Measurements from ENCODE around the gene LRP5. TPM values are rescaled to one million over a fixed set of nuclear protein-coding genes. Genes with fewer than 3 reads are reported as not detected.

Gene LRP5
- total RNA-seq, 1 experiment from 2014 or later = 129 TPM

DNA sequence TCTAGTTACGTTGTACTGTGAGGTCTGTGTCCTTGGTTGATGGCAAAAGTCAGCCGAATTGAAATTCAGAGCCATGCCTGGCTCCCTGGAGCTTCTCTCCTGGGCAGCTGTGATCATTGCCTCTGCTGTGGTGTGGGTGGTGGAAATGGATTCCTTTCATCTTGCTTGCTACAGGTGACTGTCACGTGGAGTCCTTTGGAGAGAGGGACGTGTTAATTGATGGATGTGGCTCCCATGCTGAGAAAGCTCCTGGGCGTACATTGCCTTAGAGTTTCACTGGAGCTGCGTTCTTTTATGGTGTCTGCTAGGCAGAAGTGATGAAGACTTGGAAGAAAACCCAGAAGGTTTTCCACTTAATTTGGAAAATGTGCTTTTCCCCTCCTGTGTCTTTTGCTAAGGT is 106.3 kb downstream of the LRP5 start:
- H2AFZ ChIP-seq = no peak overlapping the region
- ChIA-PET CTCF (no interaction called here), POLR2A (ENCODE audit: unreplicated experiment) (interaction anchor here (0.7 kb wide), 1 partner anchor 13 kb away, joined by 3 read pairs; no protein-coding TSS in a partner anchor)
- H3K4me1 ChIP-seq (replicated peaks; ENCODE audit: insufficient read depth) = no peaks in the 10 kb centered on the region
- 0 out of 2 replicates have a peak, but pooled peaks cover 2% of the 10 kb centered on the region for H3F3A ChIP-seq (ENCODE audit: insufficient read depth, low read depth)
- no TSS peak for BruUV-seq (replicated peaks)
- no peak for DNase-seq
- H3K27me3 ChIP-seq (ENCODE audit: insufficient read depth, low read depth) = no peaks in the 10 kb centered on the region
- intact Hi-C loops (cut with micrococcal nuclease; ENCODE audit: unreplicated experiment) = no loop called here
- H3K4me2 ChIP-seq = no peak overlapping the region
- H3K36me3 ChIP-seq (ENCODE audit: low read depth) = peaks cover 12% of the 10 kb centered on the region
- H3K4me3 ChIP-seq = no peak overlapping the region
- no peaks in the 10 kb centered on the region for H3K9me3 ChIP-seq (ENCODE audit: insufficient read depth, low read depth)
- no peaks in the 10 kb centered on the region for H3K9me2 ChIP-seq (ENCODE audit: insufficient read depth)
- TF ChIP-seq, protein P1, sequence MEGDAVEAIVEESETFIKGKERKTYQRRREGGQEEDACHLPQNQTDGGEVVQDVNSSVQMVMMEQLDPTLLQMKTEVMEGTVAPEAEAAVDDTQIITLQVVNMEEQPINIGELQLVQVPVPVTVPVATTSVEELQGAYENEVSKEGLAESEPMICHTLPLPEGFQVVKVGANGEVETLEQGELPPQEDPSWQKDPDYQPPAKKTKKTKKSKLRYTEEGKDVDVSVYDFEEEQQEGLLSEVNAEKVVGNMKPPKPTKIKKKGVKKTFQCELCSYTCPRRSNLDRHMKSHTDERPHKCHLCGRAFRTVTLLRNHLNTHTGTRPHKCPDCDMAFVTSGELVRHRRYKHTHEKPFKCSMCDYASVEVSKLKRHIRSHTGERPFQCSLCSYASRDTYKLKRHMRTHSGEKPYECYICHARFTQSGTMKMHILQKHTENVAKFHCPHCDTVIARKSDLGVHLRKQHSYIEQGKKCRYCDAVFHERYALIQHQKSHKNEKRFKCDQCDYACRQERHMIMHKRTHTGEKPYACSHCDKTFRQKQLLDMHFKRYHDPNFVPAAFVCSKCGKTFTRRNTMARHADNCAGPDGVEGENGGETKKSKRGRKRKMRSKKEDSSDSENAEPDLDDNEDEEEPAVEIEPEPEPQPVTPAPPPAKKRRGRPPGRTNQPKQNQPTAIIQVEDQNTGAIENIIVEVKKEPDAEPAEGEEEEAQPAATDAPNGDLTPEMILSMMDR (conservative IDR thresholded peaks at IDR 0.05) = no peak
- no peak for TF ChIP-seq EZH2 (IDR thresholded peaks at IDR 0.05; ENCODE audit: low read depth)
- H3K79me2 ChIP-seq (ENCODE audit: low read depth) = no peaks in the 10 kb centered on the region
- H4K20me1 ChIP-seq (ENCODE audit: insufficient read depth) = peaks cover 24% of the 10 kb centered on the region; the same call in 1 of the 2 replicates
- H3K27ac ChIP-seq = no peak overlapping the region

DNA sequence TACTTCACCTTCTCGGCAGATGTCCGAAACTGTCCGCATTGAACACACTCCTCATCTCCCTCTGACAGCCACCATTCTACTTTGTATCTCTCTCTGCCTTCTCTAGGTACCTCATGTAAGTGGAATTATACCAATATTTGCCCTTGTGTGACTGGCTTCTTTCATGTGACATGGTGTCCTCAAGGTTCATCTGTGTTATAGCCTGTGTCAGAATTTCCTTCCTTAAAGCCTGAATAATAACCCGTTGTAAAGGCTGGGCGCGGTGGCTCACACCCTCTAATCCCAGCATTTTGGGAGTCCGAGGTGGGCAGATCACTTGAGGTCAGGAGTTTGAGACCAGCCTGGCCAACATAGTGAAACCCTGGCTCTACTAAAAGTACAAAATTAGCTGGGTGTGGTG is 107.8 kb downstream of the LRP5 start:
- no peak for TF ChIP-seq EZH2 (IDR thresholded peaks at IDR 0.05; ENCODE audit: low read depth)
- TF ChIP-seq, protein P1 (conservative IDR thresholded peaks at IDR 0.05) = no peak
- Histone ChIP-seq H3K4me3 (no peak overlapping the region), H3K27me3 (ENCODE audit: insufficient read depth, low read depth) (no peaks in the 10 kb centered on the region), H4K20me1 (ENCODE audit: insufficient read depth) (peaks cover 24% of the 10 kb centered on the region; the same call in 1 of the 2 replicates), H3K9me3 (ENCODE audit: insufficient read depth, low read depth) (no peaks in the 10 kb centered on the region), H3K36me3 (ENCODE audit: low read depth) (peaks cover 9% of the 10 kb centered on the region; the same call in 1 of the 2 replicates), H3K27ac (no peak overlapping the region), H3K79me2 (ENCODE audit: low read depth) (no peaks in the 10 kb centered on the region), H3F3A (ENCODE audit: insufficient read depth, low read depth) (0 out of 2 replicates have a peak, but pooled peaks cover 2% of the 10 kb centered on the region), H2AFZ (no peak overlapping the region), H3K4me2 (no peak overlapping the region), H3K4me1 (replicated peaks; ENCODE audit: insufficient read depth) (no peaks in the 10 kb centered on the region), H3K9me2 (ENCODE audit: insufficient read depth) (no peaks in the 10 kb centered on the region)
- intact Hi-C loops (cut with micrococcal nuclease; ENCODE audit: unreplicated experiment) = no loop called here
- DNase-seq = no peak
- ChIA-PET CTCF (no interaction called here), POLR2A (ENCODE audit: unreplicated experiment) (no interaction called here)
- BruUV-seq (replicated peaks) = no TSS peak

DNA sequence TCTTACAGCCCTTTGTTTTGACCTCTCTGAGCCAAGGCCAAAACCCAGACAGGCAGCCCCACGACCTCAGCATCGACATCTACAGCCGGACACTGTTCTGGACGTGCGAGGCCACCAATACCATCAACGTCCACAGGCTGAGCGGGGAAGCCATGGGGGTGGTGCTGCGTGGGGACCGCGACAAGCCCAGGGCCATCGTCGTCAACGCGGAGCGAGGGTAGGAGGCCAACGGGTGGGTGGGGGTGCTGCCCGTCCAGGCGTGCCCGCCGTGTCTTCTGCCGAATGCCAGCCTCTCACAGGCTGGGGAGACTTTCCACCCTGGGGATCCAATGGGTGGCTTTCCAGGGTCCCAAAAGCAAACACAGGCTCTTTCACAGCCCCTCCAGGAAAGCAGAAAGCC is 111.1 kb downstream of the LRP5 start:
- no peak overlapping the region for H3K27ac ChIP-seq
- ChIA-PET POLR2A (ENCODE audit: unreplicated experiment) (no interaction called here), CTCF (no interaction called here)
- no peaks in the 10 kb centered on the region for H3K4me1 ChIP-seq (replicated peaks; ENCODE audit: insufficient read depth)
- no peaks in the 10 kb centered on the region for H3K79me2 ChIP-seq (ENCODE audit: low read depth)
- H3K4me2 ChIP-seq = no peak overlapping the region
- no peaks in the 10 kb centered on the region for H3K27me3 ChIP-seq (ENCODE audit: insufficient read depth, low read depth)
- no peaks in the 10 kb centered on the region for H3K9me2 ChIP-seq (ENCODE audit: insufficient read depth)
- no peak for DNase-seq
- H3K4me3 ChIP-seq = no peak overlapping the region
- BruUV-seq (replicated peaks) = no TSS peak
- TF ChIP-seq, protein P1 (conservative IDR thresholded peaks at IDR 0.05) = no peak
- no peak for TF ChIP-seq EZH2 (IDR thresholded peaks at IDR 0.05; ENCODE audit: low read depth)
- peaks cover 12% of the 10 kb centered on the region; the same call in 1 of the 2 replicates for H3K36me3 ChIP-seq (ENCODE audit: low read depth)
- no peak overlapping the region for H2AFZ ChIP-seq
- no peaks in the 10 kb centered on the region for H3K9me3 ChIP-seq (ENCODE audit: insufficient read depth, low read depth)
- no peaks in the 10 kb centered on the region for H3F3A ChIP-seq (ENCODE audit: insufficient read depth, low read depth)
- intact Hi-C loops (cut with micrococcal nuclease; ENCODE audit: unreplicated experiment) = no loop called here
- H4K20me1 ChIP-seq (ENCODE audit: insufficient read depth) = peaks cover 7% of the 10 kb centered on the region; the same call in 1 of the 2 replicates
